ENCODE data around the gene P3H2. TPM values are rescaled to one million over a fixed set of nuclear protein-coding genes. Genes with fewer than 3 reads are reported as not detected.

P3H2 gene
- total and polyA plus RNA-seq, 2 of the 4 experiments (the other 2 are of a cell fraction) = 54.7 to 64.3 TPM

DNA sequence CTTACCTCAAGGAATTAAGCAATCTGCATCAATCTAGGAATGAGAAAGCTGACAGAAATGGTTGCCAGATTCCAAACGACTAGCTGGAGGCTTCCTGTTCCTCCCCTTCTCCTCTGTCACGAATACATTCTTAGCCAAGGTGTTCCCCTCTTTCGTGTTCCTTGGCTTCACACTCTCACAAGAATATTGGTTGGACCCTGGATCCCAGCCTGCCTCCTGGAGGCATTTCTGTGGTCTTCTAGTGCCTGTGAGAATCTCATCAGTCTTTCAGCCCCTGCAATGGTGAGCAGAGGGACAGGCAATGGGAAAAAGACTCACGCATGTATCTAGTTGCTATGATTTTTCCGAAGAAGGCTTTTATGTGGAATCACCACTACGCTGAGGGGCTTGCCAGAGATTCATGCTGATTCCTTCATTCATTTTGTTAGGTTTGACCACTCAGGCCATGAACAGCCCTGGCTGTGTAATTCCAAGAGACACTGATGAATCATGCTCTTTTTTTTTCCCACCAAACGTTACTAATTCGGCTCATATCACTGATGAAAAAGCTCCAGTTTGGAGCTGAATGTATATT is 1.6 kb upstream of the P3H2 start:
- peak overlapping the region; percentile 92 for H3K14ac ChIP-seq (replicated peaks; ENCODE audit: low read depth, low read length)
- H4K5ac ChIP-seq (ENCODE audit: low read depth, low read length) = peak overlapping the region; percentile 18; the same call in 1 of the 2 replicates
- no peaks in the 10 kb centered on the region for H3K9me3 ChIP-seq (ENCODE audit: control insufficient read depth, insufficient read depth, low read length)
- in situ Hi-C loops (cut with MboI; ENCODE audit: low sequenced_read_pairs) (no loop called here), dilution Hi-C loops (cut with HindIII; ENCODE audit: low sequenced_read_pairs, unreplicated experiment) (no loop called here), intact Hi-C loops (cut with micrococcal nuclease) (loop anchor here (5.0 kb wide), 2 partner anchors 65 to 300 kb away; no protein-coding TSS in a partner anchor)
- H3K4me2 ChIP-seq (ENCODE audit: low read depth, low read length) = peak overlapping the region; percentile 42; the same call in 1 of the 2 replicates
- BruUV-seq (replicated peaks) = no TSS peak
- peak overlapping the region; percentile 97 for H2AK5ac ChIP-seq (ENCODE audit: low read depth, low read length)
- peaks cover 3% of the 10 kb centered on the region; the same call in 1 of the 2 replicates for H4K20me1 ChIP-seq (ENCODE audit: insufficient read depth, low read length)
- peak; percentile 17; the same call in 1 of the 2 replicates for TF ChIP-seq CEBPB (IDR thresholded peaks at IDR 0.05; ENCODE audit: low read depth, low read length)
- peak; percentile 37; the same call in 1 of the 2 replicates for TF ChIP-seq FOS (IDR thresholded peaks at IDR 0.05; ENCODE audit: low read depth, low read length)
- no peak for TF ChIP-seq BHLHE40 (IDR thresholded peaks at IDR 0.05; ENCODE audit: low read depth, low read length)
- H3K9me1 ChIP-seq (ENCODE audit: insufficient read depth, low read length) = peaks cover 9% of the 10 kb centered on the region
- peak; percentile 83 for DNase-seq
- H4K91ac ChIP-seq (ENCODE audit: insufficient read depth, low read depth, low read length) = peak overlapping the region; percentile 81
- H2BK20ac ChIP-seq (ENCODE audit: low read depth, low read length) = peak overlapping the region; percentile 95
- H3K18ac ChIP-seq (ENCODE audit: low read depth, low read length) = peak overlapping the region; percentile 35; the same call in 1 of the 2 replicates
- peak overlapping the region; percentile 86 for H2BK120ac ChIP-seq (ENCODE audit: low read depth, low read length)
- H2AFZ ChIP-seq (replicated peaks; ENCODE audit: low read length, poor library complexity) = peak overlapping the region; percentile 46
- peak overlapping the region; percentile 80 for H3K4ac ChIP-seq (ENCODE audit: low read depth, low read length)
- H3K4me1 ChIP-seq (ENCODE audit: control insufficient read depth, insufficient read depth, low read length) = peaks cover 12% of the 10 kb centered on the region
- H3K4me3 ChIP-seq (ENCODE audit: insufficient read depth, low read depth, low read length) = no peak overlapping the region
- no peaks in the 10 kb centered on the region for H3K36me3 ChIP-seq (ENCODE audit: control insufficient read depth, insufficient read depth, low read length)
- H3K27me3 ChIP-seq (ENCODE audit: control insufficient read depth, insufficient read depth, low read length) = no peaks in the 10 kb centered on the region
- 0 out of 2 replicates have a peak overlapping the region, but pooled peaks have one; percentile 38 for H3K9ac ChIP-seq (ENCODE audit: low read depth, low read length)
- peak overlapping the region; percentile 2; the same call in 1 of the 2 replicates for H3K27ac ChIP-seq (ENCODE audit: insufficient read depth, low read length)
- peak overlapping the region; percentile 83 for H3K23ac ChIP-seq (ENCODE audit: low read depth, low read length)
- H3K79me1 ChIP-seq (ENCODE audit: low read depth in 1 of 2, low read length in 2 of 2) = peaks cover 5 to 36% of the 10 kb centered on the region in 2 experiments; a peak in 3 of 4 replicates
- 58% methylated on average over 4 of the region's 8 CpGs; no CpG with 5 or more reads in 1 of the 2 experiments for WGBS, 2 experiments (ENCODE audit: extremely low coverage in 2 of 2, insufficient read length in 1 of 2)
- ATAC-seq (ENCODE audit: low read depth) = 0 out of 2 replicates have a peak, but pooled peaks have one; percentile 2
- H2AK9ac ChIP-seq (replicated peaks; ENCODE audit: low read depth, low read length, poor library complexity) = peak overlapping the region; percentile 73
- H3K56ac ChIP-seq (ENCODE audit: extremely low read depth, insufficient read depth, low read length) = no peak overlapping the region
- ChIA-PET CTCF (interaction anchor here (0.7 kb wide), 1 partner anchor 38 kb away, joined by 3 read pairs; no protein-coding TSS in a partner anchor), POLR2A (ENCODE audit: unreplicated experiment) (interaction anchor here (0.6 kb wide), 1 partner anchor 139 kb away, joined by 3 read pairs; no protein-coding TSS in a partner anchor)
- H4K8ac ChIP-seq (ENCODE audit: low read depth in 2 of 2, low read length in 2 of 2) = peak overlapping the region; percentile 17 to 22; a peak in 2 of 4 replicates
- peak overlapping the region; percentile 90; the same call in 2 of the 3 replicates for H2BK15ac ChIP-seq (ENCODE audit: low read depth, low read length)
- H2BK5ac ChIP-seq (ENCODE audit: low read depth, low read length, poor library complexity, severe bottlenecking) = peak overlapping the region; percentile 80

Data from IMR-90 (cell line).